ENCODE measurements around the gene DHX9.
A peak's percentile ranks its signal among the peaks of the same experiment; 100 is the strongest.

DHX9 gene

DNA sequence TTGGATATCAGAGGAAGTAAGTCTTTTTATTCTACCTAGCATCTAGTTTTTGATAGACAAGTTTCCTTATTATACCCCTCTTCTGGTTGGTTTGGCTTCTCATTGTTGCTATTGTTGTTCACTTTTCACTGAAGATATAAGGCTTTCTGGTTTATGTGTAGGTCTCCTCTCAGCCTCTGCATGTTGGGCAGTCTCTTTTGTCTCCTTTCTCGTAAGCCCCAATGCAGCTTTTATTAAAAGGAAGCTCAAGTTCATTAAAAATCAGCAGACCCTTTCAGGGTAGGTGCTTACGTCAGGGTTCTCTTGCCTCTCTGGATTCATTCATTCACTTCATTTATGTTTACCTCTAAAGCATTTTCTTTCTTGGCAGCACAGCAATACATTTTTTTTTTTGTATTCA lies 4.8 kb upstream of the DHX9 start:
- in situ Hi-C loops (cut with HindIII; ENCODE audit: low sequenced_read_pairs): no loop called here
- TF ChIP-seq CTCF (IDR thresholded peaks at IDR 0.05; ENCODE audit: low read depth, low read length): no peak
- H3K4me3 ChIP-seq (ENCODE audit: low read depth, low read length): no peak overlapping the region
- no peak for DNase-seq (ENCODE audit: low read depth, low spot score)

DNA sequence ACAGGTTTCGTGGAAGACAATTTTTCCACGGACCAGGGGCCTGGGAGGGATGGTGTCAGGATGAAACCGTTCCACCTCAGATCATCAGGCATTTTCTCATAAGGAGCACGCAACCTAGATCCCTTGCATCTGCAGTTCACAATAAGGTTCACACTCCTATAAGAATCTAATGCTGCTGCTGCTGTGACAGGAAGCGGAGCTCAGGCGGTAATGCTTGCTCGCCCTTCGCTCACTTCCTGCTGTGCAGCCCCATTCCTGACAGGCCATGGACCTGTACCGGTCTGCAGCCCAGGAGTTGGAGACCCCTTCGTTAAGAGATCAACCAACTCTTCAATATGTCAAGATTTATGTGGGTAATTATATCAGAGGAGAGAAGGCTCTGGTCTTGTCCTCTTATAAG lies 3.3 kb upstream of the DHX9 start:
- no peak overlapping the region for H3K4me3 ChIP-seq (ENCODE audit: low read depth, low read length)
- in situ Hi-C loops (cut with HindIII; ENCODE audit: low sequenced_read_pairs): no loop called here
- no peak for TF ChIP-seq CTCF (IDR thresholded peaks at IDR 0.05; ENCODE audit: low read depth, low read length)
- no peak for DNase-seq (ENCODE audit: low read depth, low spot score)

GRCh38 chr1:182841368-182841988 lies 2.3 kb downstream of the DHX9 start:
- H3K4me3 ChIP-seq (ENCODE audit: low read depth, low read length): peak overlapping the region; percentile 87
- in situ Hi-C loops (cut with HindIII; ENCODE audit: low sequenced_read_pairs): no loop called here

DNA sequence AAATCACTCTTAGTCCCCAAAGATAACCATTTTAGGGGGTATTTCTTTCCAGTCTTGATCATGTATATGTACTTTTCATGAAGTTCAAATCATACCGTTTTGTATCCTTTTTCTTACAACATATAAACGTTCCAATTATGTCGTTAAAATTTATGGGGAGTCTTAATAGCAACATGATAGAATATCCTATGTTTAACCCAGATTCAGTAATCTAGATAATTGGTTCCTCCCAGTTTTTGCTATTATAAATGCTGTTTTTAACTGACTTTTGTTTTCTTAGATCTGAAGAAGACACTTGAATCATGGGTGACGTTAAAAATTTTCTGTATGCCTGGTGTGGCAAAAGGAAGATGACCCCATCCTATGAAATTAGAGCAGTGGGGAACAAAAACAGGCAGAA lies 3.1 kb downstream of the DHX9 start:
- in situ Hi-C loops (cut with HindIII; ENCODE audit: low sequenced_read_pairs): no loop called here
- H3K4me3 ChIP-seq (ENCODE audit: low read depth, low read length): no peak overlapping the region
- no peak for TF ChIP-seq CTCF (IDR thresholded peaks at IDR 0.05; ENCODE audit: low read depth, low read length)
- no peak for DNase-seq (ENCODE audit: low read depth, low spot score)

More at GRCh38 chr1:182841368-182841988, 2.3 kb downstream of the DHX9 start:
- peak; percentile 30 for DNase-seq (ENCODE audit: low read depth, low spot score)
- TF ChIP-seq CTCF (IDR thresholded peaks at IDR 0.05; ENCODE audit: low read depth, low read length): no peak

DNA sequence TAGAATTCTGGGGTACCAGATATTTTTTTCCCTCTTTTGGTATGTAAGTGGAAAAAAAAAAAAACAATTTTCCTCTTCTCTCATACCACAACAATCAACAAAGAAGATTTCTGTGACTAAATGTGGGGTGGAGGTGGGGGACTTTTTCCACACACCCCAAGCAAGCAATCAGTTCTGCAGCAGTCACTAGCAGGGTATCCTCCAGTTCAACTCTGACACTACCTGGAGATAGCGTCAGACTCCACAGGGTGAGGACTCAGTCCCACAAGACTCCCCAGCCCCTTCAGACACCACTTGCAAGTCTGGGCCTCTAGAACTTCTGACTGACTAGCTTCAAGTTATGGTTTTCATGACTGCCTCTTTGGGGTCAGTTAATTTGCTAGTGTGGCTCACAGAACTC lies 6.2 kb downstream of the DHX9 start:
- no peak for DNase-seq (ENCODE audit: low read depth, low spot score)
- no peak overlapping the region for H3K4me3 ChIP-seq (ENCODE audit: low read depth, low read length)
- in situ Hi-C loops (cut with HindIII; ENCODE audit: low sequenced_read_pairs): no loop called here
- TF ChIP-seq CTCF (IDR thresholded peaks at IDR 0.05; ENCODE audit: low read depth, low read length): no peak

- DNase-seq (ENCODE audit: low read depth, low spot score): no peak
- no peak for TF ChIP-seq CTCF (IDR thresholded peaks at IDR 0.05; ENCODE audit: low read depth, low read length)
- in situ Hi-C loops (cut with HindIII; ENCODE audit: low sequenced_read_pairs): no loop called here
- H3K4me3 ChIP-seq (ENCODE audit: low read depth, low read length): no peak overlapping the region
Observed at GRCh38 chr1:182845894-182846293, 6.7 kb downstream of the DHX9 start.

GRCh38 chr1:182847105-182847504 lies 8.0 kb downstream of the DHX9 start:
- no peak for DNase-seq (ENCODE audit: low read depth, low spot score)
- in situ Hi-C loops (cut with HindIII; ENCODE audit: low sequenced_read_pairs): no loop called here
- TF ChIP-seq CTCF (IDR thresholded peaks at IDR 0.05; ENCODE audit: low read depth, low read length): no peak
- H3K4me3 ChIP-seq (ENCODE audit: low read depth, low read length): no peak overlapping the region

Data from astrocyte of the spinal cord (primary cell).